GM19099 (cell line): ENCODE results near the gene KLK10.

Experiments used
- POLR2A ChIP-seq: IDR thresholded peaks from 3 replicates; pipeline ENCODE4 v1.6.1; 2011; ENCODE audit warnings: low read depth; ENCODE audit not compliant: insufficient read length; ENCODE audit errors: extremely low read depth

KLK10 gene

GRCh38 chr19:51019544-51019925, at the start of gene KLK10:
KLK10 (minus strand) TSS chr19:51019709; CDS start chr19:51019130, 579 bp downstream.
- no peak for TF ChIP-seq POLR2A

- TF ChIP-seq POLR2A, result no peak
Measured at GRCh38 chr19:51066393-51067186, 47.1 kb upstream of the KLK10 start.

GRCh38 chr19:51065221-51065960, 45.9 kb upstream of the KLK10 start:
- no peak for TF ChIP-seq POLR2A

GRCh38 chr19:51064534-51065220, 45.2 kb upstream of the KLK10 start, which contains the start of gene KLK13:
KLK13 (minus strand) TSS chr19:51065092; CDS start chr19:51065067, 25 bp downstream.
- TF ChIP-seq POLR2A, result no peak

- TF ChIP-seq POLR2A, result no peak
Measured at GRCh38 chr19:51063664-51064063, 44.2 kb upstream of the KLK10 start.

GRCh38 chr19:51060973-51061372, 41.5 kb upstream of the KLK10 start:
- TF ChIP-seq POLR2A, result no peak

GRCh38 chr19:51060336-51060735, 40.8 kb upstream of the KLK10 start:
- no peak for TF ChIP-seq POLR2A

GRCh38 chr19:51059715-51060114, 40.2 kb upstream of the KLK10 start:
- TF ChIP-seq POLR2A, result no peak

- TF ChIP-seq POLR2A, result no peak
Measured at GRCh38 chr19:51055866-51056265, 36.4 kb upstream of the KLK10 start.

GRCh38 chr19:51047031-51047335, 27.5 kb upstream of the KLK10 start:
- TF ChIP-seq POLR2A, result no peak

- TF ChIP-seq POLR2A, result no peak
Measured at GRCh38 chr19:51044327-51044726, 24.8 kb upstream of the KLK10 start.

GRCh38 chr19:51043497-51043896, 24.0 kb upstream of the KLK10 start:
- no peak for TF ChIP-seq POLR2A

GRCh38 chr19:51040151-51040550, 20.6 kb upstream of the KLK10 start:
- TF ChIP-seq POLR2A, result no peak

- no peak for TF ChIP-seq POLR2A
Measured at GRCh38 chr19:51036519-51036918, 17.0 kb upstream of the KLK10 start.

GRCh38 chr19:51034704-51035103, 15.2 kb upstream of the KLK10 start, which contains the start of gene KLK12:
KLK12 (minus strand) TSS chr19:51035002; CDS start chr19:51034621, 381 bp downstream.
- TF ChIP-seq POLR2A, result no peak

GRCh38 chr19:51031880-51032225, 12.3 kb upstream of the KLK10 start:
- no peak for TF ChIP-seq POLR2A
